Neural cell (in vitro differentiated cells): ENCODE results near the gene PDZRN3.

Source experiments
- EP300 ChIP-seq: fragments of 450-650 bp; conservative IDR thresholded peaks from 2 replicates; pipeline ENCODE4 v1.6.1; 2014; ENCODE audit warnings: antibody characterized with exemption, mild to moderate bottlenecking, moderate library complexity; ENCODE audit not compliant: poor library complexity, severe bottlenecking
- EZH2 ChIP-seq: fragments of 200-600, 300-800 bp; shearing (Covaris generic), sonication (generic); IDR thresholded peaks from 2 replicates; pipeline ENCODE4 v1.6.1; 2014; ENCODE audit warnings: antibody characterized with exemption, low read length, borderline replicate concordance, mild to moderate bottlenecking; ENCODE audit not compliant: insufficient read depth, poor library complexity, severe bottlenecking
- MXI1 ChIP-seq: fragments of 450-650 bp; conservative IDR thresholded peaks from 2 replicates; pipeline ENCODE4 v1.6.1; 2014; ENCODE audit warnings: antibody characterized with exemption, mild to moderate bottlenecking; ENCODE audit not compliant: poor library complexity, severe bottlenecking
- POLR2AphosphoS5 ChIP-seq: IDR thresholded peaks from 2 replicates; pipeline ENCODE4 v1.6.1; 2012
- RAD21 ChIP-seq: fragments of 450-650 bp; conservative IDR thresholded peaks from 2 replicates; pipeline ENCODE4 v1.6.1; 2014; ENCODE audit warnings: antibody characterized with exemption, mild to moderate bottlenecking, moderate library complexity
- TAF1 ChIP-seq: IDR thresholded peaks from 2 replicates; pipeline ENCODE4 v1.6.1; 2012; ENCODE audit warnings: low read depth
- TF ChIP-seq, protein P1 (sequence below): fragments of 450-650 bp; IDR thresholded peaks from 2 replicates; pipeline ENCODE4 v1.5.1; 2014; ENCODE audit warnings: antibody characterized with exemption, mild to moderate bottlenecking, moderate library complexity; ENCODE audit not compliant: poor library complexity, severe bottlenecking

DNA sequence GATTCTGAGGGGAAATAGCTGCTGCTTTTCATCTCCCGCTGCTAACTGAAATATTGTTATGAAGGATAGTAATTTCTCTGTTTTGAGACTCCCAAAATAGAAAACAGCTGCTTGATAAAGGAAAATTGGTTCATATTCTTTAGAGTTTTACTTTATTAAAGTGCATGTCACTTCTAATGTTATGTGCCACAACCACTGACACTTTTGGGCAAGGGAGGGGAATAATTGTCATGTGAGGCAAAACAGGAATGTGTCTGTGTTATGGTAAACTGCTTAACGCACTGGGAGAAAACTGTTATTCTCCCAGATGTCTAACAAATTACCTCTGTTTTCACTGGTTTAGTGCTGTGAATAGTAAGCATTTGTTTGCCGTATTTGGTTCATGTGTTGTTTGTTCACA is 201.6 kb downstream of the PDZRN3 start:
- TF ChIP-seq, protein P1, sequence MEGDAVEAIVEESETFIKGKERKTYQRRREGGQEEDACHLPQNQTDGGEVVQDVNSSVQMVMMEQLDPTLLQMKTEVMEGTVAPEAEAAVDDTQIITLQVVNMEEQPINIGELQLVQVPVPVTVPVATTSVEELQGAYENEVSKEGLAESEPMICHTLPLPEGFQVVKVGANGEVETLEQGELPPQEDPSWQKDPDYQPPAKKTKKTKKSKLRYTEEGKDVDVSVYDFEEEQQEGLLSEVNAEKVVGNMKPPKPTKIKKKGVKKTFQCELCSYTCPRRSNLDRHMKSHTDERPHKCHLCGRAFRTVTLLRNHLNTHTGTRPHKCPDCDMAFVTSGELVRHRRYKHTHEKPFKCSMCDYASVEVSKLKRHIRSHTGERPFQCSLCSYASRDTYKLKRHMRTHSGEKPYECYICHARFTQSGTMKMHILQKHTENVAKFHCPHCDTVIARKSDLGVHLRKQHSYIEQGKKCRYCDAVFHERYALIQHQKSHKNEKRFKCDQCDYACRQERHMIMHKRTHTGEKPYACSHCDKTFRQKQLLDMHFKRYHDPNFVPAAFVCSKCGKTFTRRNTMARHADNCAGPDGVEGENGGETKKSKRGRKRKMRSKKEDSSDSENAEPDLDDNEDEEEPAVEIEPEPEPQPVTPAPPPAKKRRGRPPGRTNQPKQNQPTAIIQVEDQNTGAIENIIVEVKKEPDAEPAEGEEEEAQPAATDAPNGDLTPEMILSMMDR = no peak
- TF ChIP-seq POLR2AphosphoS5 (no peak), TAF1 (no peak), EZH2 (no peak), RAD21 (no peak), EP300 (no peak), MXI1 (no peak)
